ENCODE data around the gene RPL35.
A peak's percentile ranks its signal among the peaks of the same experiment; 100 is the strongest.

RPL35 gene

DNA sequence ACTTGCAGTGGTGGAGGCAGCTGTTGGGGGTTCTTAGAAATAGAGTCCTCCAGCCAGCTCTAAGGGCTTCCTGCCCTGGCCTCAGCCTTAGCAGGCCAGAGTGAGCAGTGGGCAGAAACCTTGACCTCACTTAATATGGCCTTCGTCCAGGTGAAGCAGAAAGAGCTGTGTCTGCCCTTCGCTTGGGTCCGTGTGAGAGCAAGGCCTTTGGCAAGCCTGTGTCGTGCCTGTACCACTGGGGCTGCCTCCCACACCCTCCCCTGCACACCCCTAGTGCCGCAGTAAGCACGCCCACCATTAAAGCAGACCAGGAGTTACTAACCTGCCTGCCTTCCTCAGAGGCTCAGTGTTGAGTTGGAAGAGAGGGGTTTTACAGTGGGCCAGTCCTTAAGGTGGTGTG, 13.7 kb upstream of the RPL35 start:
- DNase-seq, result no peak

DNA sequence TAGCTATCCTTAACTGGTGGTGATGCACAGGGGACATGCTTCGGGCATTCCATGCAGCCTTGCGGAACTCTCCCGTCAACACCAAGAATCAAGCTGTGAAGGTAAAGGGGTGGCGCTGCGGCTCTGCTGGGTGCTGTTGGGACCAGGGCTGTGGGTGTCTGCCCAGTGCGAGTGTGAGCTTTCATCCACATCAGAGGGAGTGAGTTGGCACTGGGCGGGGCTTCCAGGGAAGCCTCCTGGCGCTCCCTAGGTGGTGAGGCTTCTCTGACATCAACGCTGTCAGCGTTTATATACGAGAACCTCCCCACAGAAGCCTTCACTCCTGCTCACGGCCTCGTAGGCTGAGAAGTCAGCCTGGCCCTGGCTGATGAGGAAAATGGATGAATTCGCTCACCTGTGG, 11.9 kb upstream of the RPL35 start:
- no peak for DNase-seq

DNA sequence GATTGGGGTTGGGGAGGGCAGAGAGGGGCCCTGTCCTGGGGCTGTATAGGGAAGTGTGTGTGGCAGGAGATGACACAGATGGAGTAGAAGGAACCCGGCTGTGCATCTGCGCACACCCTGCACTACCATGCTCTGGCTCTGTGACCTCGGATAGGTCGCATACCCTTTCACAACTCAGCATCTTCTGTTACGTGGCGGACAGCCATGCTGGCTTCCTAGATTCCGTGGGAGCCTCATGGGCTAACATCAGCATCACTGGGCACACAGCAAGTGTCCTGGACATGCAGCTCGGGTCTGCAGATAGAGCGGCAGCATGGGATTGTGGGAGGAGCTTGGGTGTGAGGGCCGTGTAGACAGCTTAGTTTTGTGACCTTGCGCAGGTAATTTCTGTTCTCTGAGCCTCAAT, 9.4 kb upstream of the RPL35 start:
- no peak for DNase-seq

DNA sequence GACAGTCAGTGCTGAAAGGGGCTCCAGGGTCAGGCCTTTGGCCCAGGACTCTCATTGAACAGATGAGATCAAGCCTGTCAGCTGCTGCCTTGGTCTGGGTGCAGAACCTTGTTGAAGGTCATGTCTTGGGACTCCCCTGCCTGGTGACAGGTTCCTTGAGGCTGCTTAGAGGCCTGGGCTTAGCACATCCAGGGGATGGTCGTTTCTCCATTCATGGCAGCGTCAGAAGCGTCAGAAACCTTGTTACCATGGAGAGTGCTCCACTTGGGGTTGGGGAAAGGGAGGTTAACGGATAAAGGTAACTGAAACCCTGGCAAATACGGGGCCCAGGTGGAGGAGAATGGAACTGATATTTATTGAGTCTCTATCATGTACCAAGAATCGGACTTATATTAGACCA, 9.0 kb upstream of the RPL35 start:
- no peak for DNase-seq

DNA sequence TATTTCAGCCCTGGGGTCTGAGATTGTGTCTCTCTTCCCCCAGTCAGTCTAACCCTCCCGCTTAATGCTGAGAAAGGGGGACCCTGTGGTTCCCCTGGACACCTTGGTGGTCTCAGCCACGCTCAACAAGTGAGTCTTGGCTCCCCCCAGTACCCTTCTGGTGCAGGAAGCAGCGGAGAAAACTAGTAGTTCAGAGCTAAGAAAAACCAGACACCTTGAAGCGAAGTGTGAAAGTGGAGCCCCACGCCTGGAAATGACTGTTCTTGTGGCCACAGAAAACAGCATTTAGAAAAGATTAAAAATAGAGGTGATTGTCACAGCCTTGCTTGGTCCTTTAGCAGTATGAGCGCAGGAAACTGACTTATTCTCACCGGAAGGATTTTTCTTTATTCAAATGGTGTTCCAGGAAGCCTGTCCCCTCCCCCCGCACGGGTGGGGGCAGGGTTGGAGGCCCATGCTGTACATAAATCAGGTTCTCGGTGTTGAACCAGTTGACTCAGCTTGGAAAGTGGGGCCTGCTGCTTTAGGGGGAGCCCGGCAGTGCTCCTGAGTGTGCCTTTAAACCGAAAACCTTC, 8.3 kb upstream of the RPL35 start:
- no peak for DNase-seq

DNA sequence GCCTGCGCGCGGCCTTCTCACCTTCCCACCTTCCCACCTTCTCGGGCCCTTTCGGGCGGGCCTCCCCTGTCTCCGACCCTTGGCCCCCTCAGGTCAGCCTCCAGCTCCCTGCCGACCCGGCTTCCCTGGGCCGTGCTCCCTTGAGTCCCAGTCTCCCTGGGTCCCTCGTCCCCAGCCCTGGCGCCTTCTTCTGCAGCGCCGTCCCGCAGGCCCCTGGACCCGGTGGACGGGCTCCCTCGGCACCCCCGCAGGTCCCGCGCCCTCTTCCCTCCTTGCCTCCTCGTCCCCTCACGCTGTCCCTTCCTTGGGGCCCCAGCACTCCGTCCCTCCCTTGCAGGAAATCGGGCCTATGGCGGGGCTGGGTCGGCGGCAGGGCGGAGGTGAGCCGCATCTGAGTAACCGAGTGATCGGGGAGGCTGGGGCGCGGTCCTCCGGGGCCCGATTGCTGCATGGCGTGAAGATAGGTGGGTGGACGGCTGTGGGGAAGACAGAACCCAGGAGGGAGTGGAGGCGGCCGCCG, 7.8 kb upstream of the RPL35 start:
- no peak for DNase-seq

DNA sequence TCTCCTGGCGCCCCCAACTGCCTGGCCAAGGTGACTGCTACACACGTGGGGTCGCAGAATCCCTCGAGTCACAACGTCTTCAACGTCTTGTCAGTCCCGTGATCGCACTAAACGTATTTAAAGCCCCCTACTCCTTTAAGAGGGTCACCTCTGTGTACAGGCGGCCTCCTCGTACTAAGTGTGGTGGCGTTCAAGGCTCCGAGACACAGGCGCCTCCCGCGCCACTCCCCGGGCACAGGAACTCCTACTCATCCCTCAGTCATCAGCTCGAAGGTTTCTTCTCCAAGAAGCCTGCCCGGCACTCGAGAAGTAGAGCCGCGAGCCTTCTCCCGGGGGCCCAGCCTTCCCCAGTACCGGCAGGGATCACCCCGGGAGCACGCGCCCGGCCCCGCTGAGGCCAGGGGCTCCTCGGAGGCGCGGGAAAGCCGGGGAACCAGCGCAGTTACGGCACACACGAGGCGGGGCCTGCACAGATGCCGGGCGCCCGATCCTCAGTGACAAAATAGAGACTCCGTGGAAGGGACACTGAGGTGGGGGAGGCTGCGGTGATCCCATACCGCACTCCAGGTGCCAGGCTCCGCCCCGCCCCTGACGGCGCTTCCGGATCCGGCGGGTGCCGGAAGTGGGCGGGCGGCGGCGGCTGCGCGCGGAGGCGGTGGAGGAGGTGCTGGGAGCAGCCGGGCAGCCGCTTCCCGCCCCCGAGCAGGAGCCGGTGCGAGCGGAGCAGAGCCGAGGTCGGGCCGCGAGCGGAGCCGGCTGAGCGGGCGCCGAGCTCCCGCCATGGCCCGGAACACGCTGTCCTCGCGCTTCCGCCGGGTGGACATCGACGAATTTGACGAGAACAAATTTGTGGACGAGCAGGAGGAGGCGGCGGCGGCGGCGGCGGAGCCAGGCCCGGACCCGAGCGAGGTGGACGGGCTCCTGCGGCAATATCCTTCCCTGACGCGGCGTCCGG, 7.0 kb upstream of the RPL35 start:
- DNase-seq, result peak; percentile 93

DNA sequence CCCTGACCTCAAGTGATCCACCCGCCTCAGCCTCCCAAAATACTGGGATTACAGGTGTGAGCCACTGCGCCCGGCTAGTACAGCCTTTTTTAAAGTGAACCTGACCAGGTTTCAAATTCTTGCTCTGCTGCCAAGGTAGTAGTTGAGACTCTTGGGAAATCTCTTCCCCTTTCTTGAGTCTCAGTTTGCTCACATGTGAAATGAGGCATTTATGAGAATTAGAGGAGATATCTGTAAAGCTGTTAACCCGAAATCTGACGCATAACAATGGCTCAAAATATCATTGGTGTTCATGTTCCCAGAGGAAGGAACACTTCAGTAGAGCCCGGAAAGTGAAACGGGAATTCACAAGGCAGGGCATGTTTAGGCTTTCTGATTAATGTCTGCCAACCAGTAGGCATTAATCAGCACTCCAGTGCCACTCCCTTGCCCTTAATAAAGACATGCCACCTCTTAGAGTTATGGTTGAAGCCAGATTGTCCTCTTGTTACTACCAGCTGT, 1.7 kb upstream of the RPL35 start:
- no peak for DNase-seq

DNA sequence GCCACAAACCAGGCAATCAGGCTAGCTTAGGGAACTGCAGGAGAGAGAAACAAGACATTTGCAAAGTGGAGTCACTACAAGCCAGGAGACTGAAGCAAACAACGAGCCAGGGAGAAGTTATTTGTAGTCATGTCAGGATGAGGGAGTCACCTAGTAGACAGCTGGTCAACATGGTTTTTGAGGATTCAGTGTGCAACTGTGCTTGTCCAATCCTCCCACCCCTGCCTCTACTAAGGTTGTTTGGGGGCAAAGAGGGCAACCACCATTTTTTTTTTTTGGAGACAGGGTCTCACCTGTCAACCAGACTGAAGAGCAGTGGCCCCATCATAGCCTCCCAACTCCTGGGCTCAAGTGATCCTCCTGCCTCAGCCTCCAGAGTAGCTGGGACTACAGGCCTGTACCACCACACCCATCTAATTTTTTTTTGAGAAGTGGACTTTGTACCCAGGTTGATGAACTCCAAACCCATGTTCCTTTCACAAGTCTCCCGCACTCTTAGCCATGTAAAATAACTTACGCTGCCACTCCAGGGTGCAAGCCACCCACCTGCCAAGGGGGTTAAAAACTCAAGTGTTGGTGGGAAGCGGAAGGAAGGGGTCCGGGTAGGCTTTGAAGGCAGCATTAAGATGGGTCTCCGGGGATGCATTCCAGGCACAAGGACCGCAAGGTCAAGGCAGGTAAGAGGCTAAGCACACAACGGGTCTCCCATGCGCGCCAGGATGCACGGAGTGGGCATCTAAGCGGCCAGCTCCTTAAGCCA, 995 bp downstream of the RPL35 start:
- DNase-seq, result no peak

DNA sequence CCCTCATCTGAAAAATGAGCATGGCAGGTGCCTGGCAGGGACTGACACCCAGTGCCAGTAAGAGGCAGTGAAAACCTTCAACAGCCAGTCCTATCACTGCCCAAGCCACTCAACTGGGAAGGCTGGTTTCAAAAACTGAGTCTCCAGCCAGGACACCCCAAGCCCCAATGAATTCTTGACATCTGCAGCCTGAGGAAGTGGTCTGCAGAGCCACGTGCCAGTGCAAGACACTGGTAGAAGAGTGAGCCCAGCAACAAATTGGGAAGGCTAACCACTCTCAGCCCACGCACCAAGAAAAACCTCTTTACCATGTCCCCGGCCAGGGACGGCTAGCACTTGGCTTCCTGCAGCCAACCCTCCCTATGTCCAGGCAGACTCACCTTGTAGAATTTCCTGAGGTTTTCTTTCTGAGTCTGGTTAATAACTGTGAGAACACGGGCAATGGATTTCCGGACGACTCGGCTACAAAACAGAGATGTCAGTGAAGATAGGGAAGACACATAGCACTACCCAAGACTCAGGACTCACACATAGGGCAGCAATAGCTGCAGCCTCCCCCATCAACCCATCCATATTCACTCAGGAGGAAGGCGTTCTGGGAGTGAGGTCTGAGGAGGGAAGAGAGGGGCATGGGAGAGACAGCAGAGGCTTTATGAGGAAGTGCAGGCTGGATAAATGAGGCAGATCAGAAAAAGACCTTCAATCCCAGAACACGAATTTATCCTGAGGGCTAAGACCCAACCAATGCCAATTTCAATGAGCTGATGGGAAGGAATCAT, 1.8 kb downstream of the RPL35 start:
- no peak for DNase-seq

DNA sequence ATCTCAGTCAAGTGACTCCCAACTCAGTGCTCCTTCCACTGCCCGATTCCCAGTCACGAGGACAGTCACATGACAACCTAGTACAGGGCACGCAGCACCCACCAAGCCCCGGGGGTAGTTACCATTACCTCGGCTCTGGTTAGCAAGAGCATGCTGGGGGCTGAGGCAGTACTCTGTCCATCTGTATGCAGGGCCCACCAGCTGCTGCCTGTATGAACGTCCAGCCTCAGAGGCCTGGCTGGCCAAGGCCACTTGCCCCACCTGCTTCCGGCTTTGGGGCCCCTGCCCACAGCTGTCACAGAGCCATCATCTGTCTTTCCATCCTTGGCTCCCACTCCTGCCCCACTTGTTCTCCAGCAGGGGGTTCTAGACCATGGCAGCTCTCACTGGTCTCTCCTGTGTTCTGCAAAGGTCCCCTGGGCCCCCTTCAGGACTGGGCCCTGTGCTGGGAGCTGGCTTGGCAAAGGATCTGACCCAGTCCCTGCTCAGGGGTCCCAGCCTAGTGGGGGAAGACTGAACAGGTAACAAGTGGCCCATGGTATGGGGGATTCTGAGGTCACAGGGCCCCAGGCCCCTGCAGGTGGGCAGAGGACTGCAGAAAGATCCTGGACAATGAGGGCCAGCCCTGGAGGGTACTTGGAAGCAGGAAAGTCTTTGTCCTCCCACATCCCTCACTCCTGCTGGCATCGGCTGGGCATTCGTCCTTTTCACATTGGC, 3.3 kb downstream of the RPL35 start:
- no peak for DNase-seq

DNA sequence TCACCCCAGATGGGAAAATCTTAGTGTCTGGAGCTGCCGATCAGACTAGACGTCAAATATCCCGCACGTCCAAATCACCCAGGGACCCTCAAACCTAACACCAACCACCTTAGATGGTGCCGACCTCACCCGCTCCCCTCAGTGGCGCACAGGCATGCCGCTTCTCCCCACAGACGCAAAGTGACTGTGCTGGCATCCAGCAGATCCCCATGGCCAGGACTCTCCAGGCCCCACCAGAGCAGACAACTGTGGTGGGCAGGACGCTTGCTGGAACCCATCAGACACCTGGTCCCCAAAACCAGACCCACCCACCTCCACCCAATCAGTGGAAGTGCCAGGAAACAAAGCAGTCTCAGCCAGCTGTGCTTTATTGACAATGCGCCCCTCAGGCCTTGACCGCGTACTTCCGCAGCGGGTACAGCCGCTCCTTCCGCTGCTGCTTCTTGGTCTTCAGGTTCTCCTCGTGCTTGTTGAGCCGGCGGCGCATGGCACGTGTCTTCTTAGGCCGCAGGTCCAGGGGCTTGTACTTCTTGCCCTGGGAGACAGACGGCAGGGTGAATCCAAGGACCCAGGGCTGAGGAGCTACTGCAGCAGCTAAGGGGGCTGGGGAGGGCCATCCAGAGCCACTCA, 4.1 kb downstream of the RPL35 start:
- DNase-seq, result no peak

DNA sequence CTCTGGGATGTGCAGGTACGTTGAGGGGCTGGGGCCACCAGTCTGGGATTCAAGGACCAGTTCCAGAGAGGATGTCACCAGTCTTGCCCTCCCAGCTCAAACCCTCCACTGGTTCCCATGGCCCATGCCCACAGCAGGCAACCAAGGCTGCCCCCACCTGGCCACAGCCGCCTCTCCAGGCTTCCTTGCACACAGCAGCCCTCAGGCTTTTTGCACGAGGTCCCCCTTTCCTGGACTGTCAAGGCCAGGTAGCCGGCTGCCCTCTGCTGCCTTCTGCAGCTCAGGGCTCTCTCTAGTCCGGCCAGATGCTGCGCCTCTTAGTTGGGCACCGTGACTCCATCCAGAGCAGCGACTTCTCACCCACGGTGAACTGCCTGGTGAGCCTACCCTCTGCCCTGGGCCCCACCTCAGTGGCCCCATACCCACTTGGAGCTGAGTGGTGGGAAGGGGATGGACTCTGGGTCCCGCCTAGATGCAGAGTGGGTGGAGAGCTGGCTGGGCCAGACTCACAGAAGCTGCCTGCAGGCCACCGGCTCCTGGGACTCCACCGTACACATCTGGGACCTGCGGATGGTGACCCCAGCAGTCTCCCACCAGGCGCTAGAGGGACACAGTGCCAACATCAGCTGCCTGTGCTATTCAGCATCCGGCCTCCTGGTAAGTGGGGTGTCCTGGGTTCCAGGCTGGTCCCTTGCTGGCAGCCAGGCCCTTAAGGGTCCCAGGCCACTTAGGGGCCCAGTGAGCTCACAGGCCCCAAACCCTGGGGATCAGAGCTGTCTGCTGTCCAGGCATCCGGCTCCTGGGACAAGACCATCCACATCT, 5.6 kb downstream of the RPL35 start:
- no peak for DNase-seq

DNA sequence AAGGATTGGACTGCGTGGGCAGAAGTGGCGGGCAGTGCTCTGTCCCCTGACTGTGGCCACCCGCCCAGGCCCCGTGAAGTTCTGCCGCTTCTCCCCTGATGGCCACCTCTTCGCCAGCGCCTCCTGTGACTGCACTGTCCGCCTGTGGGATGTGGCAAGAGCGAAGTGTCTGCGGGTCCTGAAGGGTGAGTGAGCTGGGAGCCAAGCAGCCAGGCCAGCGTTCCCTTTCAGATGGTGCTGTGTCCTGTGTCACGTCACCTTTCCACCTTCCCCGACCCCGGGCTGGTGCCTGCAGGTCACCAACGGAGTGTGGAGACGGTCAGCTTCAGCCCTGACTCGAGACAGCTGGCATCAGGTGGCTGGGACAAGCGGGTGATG, 6.2 kb downstream of the RPL35 start:
- DNase-seq, result no peak

DNA sequence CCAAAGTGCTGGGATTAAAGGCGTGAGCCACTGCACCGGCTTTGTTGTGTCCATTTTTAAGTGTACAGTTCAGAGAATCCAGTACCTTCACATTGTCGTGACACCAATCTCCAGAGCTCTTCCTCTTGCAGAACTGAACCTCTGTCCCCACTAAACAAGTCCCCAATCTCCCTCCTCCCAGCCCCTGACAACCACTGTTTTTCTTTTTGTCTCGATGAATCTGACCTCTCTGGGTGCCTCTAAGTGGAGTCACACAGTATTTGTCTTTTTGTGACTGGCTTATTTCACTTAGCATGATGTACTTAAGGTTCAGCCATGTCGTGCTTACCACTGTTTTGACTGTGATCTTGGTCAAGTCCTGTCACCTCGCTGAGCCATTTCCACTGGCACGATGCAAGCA, 6.9 kb downstream of the RPL35 start:
- no peak for DNase-seq

DNA sequence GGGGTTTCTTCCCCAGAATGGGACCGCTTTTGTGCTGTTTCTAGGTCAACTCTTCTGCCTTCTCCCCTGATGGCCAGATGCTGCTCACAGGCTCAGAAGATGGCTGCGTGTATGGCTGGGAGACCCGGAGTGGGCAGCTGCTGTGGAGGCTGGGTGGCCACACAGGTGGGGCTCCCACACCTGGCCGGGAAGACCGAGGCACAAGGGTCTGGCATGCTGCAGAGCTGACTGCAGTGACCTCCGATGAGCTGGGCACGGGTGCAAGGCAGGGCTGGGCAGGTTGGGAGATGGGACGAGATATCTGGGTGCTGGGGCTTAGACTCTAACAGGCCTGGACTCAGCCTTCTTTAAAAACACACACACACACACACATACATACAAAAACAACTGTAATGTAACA, 7.6 kb downstream of the RPL35 start:
- DNase-seq, result no peak

DNA sequence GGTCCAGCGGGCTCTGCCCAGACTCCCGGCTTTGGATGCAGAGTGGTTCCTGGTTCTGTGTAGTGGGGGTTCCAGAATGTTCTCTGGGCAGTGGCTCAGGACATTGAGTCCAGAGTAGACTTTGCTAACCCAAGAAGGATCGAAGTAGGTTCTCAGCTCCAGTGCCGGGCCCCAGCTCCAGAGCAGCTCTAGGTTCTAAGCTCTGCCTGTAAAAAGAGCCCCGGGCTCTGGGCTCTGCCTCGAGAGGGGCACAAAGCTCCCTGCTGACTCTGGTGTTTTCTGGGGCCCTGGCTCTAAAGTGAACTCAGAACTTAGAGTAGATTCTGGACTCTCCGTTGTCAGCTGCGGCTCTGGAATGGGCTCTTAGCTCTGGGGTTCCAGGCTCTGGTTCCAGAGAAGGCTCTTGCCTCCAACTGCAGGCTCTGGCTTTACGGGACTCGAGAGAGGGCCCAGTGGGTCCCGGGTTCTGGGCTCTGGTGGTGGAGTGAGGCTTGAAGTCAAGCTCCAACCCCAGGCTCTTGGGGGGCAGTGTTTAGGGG, 8.1 kb downstream of the RPL35 start:
- DNase-seq, result no peak

DNA sequence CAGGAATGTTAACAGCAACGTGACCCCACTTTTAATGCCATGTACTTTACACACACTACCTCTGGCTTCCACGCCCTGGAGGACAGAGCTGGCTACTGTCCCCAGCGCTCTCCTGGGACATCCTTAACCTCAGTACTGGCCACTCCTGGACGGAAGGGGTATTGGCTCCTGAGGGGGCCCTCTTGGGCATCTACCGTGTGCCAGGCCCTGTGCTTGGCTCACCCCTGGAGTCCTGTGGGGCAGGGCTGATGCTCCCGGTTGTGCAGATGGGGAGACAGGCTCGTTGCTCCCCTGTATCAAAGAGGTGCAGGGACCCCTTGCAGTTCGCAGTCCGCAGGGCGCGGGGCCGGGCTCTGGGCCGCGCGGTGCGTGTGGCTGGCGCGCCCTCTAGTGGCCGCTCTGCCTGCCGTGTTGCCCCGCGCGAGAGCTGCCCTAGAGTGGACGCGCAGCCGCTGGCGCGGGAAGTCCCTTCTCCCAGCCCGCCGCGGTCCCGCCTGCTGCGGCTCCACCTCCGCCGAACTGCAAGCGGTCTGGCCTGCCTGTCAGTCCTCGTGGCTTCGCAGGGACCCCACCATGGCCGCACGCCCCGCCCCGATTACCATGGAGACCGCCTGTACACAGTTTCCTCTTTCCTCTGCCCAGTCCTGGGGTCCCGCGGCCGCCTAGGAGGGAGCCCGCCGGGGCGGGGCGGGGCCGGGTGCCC, 8.8 kb downstream of the RPL35 start, which contains the start of gene WDR38:
TSS of gene WDR38 (plus strand) at position 632 of the 703 bp plus-strand sequence. CDS start 72 bp downstream, outside the sequence.
- peak; percentile 88 for DNase-seq

DNA sequence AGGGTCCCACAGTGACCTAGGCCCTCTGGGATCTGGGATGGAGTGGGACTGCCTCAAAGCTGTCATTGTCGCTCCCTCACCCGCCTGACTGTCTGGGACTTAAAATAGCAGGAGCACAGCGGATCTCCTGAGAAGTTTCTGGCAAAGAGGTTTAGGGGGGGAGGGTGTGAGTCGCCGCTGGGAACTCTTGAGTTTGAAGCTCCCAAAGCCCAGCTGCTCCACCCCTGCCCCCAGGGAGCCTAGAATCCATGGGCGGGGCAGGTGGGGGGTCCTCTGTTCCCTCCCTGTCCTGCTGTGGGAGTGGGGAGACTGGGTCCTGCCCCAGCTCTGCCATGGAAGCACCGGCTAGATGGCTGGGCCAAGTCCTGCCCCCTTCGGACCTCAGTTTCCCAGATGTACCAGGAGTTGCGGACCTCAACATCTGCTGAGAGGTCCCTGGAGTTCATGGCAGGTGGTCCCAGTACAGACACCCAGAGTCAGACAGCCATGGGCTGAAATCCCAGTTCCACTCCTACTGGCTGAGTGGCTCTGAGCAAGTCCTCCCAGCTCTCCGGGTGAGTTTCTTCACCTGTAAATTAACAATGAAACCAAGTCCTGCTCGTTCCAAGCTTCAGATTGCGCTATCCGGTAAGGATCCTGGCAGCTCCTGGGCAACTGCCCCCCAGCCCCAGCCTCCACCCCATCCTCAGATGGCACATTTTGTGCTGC, 9.5 kb downstream of the RPL35 start:
- no peak for DNase-seq
